A172 (cell line): Measurements from ENCODE around the gene KCNMA1. TPM values are rescaled to one million over a fixed set of nuclear protein-coding genes. Genes with fewer than 3 reads are reported as not detected.
A peak's percentile ranks its signal among the peaks of the same experiment; 100 is the strongest.

Source experiments
- DNase-seq: peaks from one replicate; pipeline ENCODE4 v3.0.0-alpha.2; 2015; ENCODE audit warnings: low spot score
- total RNA-seq: library from RNA; depleted of rRNA; stranded (reverse); fragments of >200 nt; shearing (Covaris generic); gene quantifications from 2 replicates; pipeline ENCODE4 v1.2.3, GENCODE V29; 2014

KCNMA1 gene
- total RNA-seq, 1 experiment from 2014 or later = 50.7 TPM

GRCh38 chr10:77090381-77091356 lies 546.9 kb downstream of the KCNMA1 start:
- DNase-seq = peak; percentile 40

- DNase-seq = peak; percentile 7
Measured at GRCh38 chr10:77087366-77087765, 550.2 kb downstream of the KCNMA1 start.

GRCh38 chr10:77086081-77086480 lies 551.5 kb downstream of the KCNMA1 start:
- no peak for DNase-seq

- no peak for DNase-seq
Measured at GRCh38 chr10:77085344-77085743, 552.3 kb downstream of the KCNMA1 start.

GRCh38 chr10:77084431-77085144 lies 553.0 kb downstream of the KCNMA1 start:
- DNase-seq = no peak

GRCh38 chr10:77082601-77083252 lies 554.9 kb downstream of the KCNMA1 start:
- no peak for DNase-seq

- DNase-seq = no peak
Measured at GRCh38 chr10:77081481-77081891, 556.1 kb downstream of the KCNMA1 start.

GRCh38 chr10:77080361-77081027 lies 557.1 kb downstream of the KCNMA1 start:
- no peak for DNase-seq

GRCh38 chr10:77079592-77080300 lies 557.9 kb downstream of the KCNMA1 start:
- DNase-seq = no peak

GRCh38 chr10:77077316-77077945 lies 560.2 kb downstream of the KCNMA1 start:
- no peak for DNase-seq

- DNase-seq = no peak
Measured at GRCh38 chr10:77075926-77076325, 561.7 kb downstream of the KCNMA1 start.

- DNase-seq = no peak
Measured at GRCh38 chr10:77074104-77074624, 563.4 kb downstream of the KCNMA1 start.

- no peak for DNase-seq
Measured at GRCh38 chr10:77073663-77073960, 564.0 kb downstream of the KCNMA1 start.

GRCh38 chr10:77072836-77073662 lies 564.6 kb downstream of the KCNMA1 start:
- no peak for DNase-seq

GRCh38 chr10:77072361-77072835 lies 565.2 kb downstream of the KCNMA1 start:
- no peak for DNase-seq

GRCh38 chr10:77071956-77072355 lies 565.7 kb downstream of the KCNMA1 start:
- DNase-seq = no peak

GRCh38 chr10:77071001-77071511 lies 566.6 kb downstream of the KCNMA1 start:
- DNase-seq = no peak

- DNase-seq = no peak
Measured at GRCh38 chr10:77070346-77070745, 567.3 kb downstream of the KCNMA1 start.

- DNase-seq = no peak
Measured at GRCh38 chr10:77068969-77069368, 568.6 kb downstream of the KCNMA1 start.
